NB4 (cell line): ENCODE data around the gene NR2F1-AS1.

Experiments used
- CTCF ChIP-seq: IDR thresholded peaks from one replicate; pipeline ENCODE4 v1.5.1; 2012; ENCODE audit warnings: low read depth, low read length
- POLR2A ChIP-seq: IDR thresholded peaks from 2 replicates; pipeline ENCODE4 v1.6.1; 2011; ENCODE audit warnings: mild to moderate bottlenecking; ENCODE audit not compliant: insufficient read length; ENCODE audit errors: extremely low read depth

DNA sequence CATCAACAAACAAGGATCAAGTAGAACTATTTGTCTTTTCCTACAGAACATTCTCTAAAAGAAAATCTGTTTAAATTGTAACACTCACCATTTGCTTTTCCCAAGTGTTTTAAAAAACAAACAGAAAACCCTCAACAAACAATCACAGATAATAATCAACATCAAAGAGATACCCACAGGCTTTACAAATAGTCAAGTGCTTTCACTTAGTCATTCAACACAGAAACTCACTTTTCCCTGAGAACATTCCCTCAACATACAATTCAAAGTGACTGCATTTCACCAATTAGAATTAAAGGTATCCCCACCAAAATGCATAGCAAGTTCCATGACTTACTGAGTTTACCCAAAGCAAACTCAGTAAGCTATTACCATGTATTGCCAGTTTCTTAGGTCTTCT, 144.9 kb downstream of the NR2F1-AS1 start:
- TF ChIP-seq CTCF (no peak), POLR2A (no peak)
